M059J (cell line): ENCODE results near the gene ANKRD55. TPM values are rescaled to one million over a fixed set of nuclear protein-coding genes. Genes with fewer than 3 reads are reported as not detected.
"Not testable (repeated sequence)": the region's sequence is repeated elsewhere in the genome, so short reads cannot be mapped to it uniquely, and the experiment has no call there.

Source experiments
- DNase-seq: peaks from one replicate; pipeline ENCODE4 v3.0.0-alpha.2; 2012; ENCODE audit warnings: low read depth
- total RNA-seq: library from RNA; depleted of rRNA; stranded (reverse); fragments of >200 nt; shearing (Covaris generic); gene quantifications from 2 replicates; pipeline ENCODE4 v1.2.3, GENCODE V29; 2014

ANKRD55 gene
- total RNA-seq, 1 experiment from 2014 or later: 0.17 TPM

- DNase-seq: peak; percentile 70
Measured at GRCh38 chr5:56145106-56145505, 88.0 kb downstream of the ANKRD55 start.

- DNase-seq: no peak
Measured at GRCh38 chr5:56144211-56144610, 88.9 kb downstream of the ANKRD55 start.

- no peak for DNase-seq
Measured at GRCh38 chr5:56143373-56143714, 89.8 kb downstream of the ANKRD55 start.

- DNase-seq: peak; percentile 89
Measured at GRCh38 chr5:56142614-56143372, 90.3 kb downstream of the ANKRD55 start.

- no peak for DNase-seq
Measured at GRCh38 chr5:56142233-56142613, 90.9 kb downstream of the ANKRD55 start.

- DNase-seq: no peak
Measured at GRCh38 chr5:56140073-56140472, 93.1 kb downstream of the ANKRD55 start.

GRCh38 chr5:56130664-56131063, 102.5 kb downstream of the ANKRD55 start:
- no peak for DNase-seq

- no peak for DNase-seq
Measured at GRCh38 chr5:56129288-56129687, 103.8 kb downstream of the ANKRD55 start.

- no peak for DNase-seq
Measured at GRCh38 chr5:56128113-56128512, 105.0 kb downstream of the ANKRD55 start.

GRCh38 chr5:56126487-56127179, 106.5 kb downstream of the ANKRD55 start:
- peak; percentile 59 for DNase-seq

- peak; percentile 99 for DNase-seq
Measured at GRCh38 chr5:56123531-56124243, 109.4 kb downstream of the ANKRD55 start.

GRCh38 chr5:56122360-56122985, 110.7 kb downstream of the ANKRD55 start:
- DNase-seq: not testable (repeated sequence)

- DNase-seq: no peak
Measured at GRCh38 chr5:56119050-56119449, 114.1 kb downstream of the ANKRD55 start.

- no peak for DNase-seq
Measured at GRCh38 chr5:56116599-56117141, 116.5 kb downstream of the ANKRD55 start.

GRCh38 chr5:56115589-56115988, 117.5 kb downstream of the ANKRD55 start:
- no peak for DNase-seq

GRCh38 chr5:56112526-56113121, 120.5 kb downstream of the ANKRD55 start:
- DNase-seq: peak; percentile 99

- DNase-seq: no peak
Measured at GRCh38 chr5:56111404-56111781, 121.7 kb downstream of the ANKRD55 start.

- no peak for DNase-seq
Measured at GRCh38 chr5:56110646-56111403, 122.3 kb downstream of the ANKRD55 start.

GRCh38 chr5:56108246-56108645, 124.9 kb downstream of the ANKRD55 start:
- no peak for DNase-seq

GRCh38 chr5:56106837-56107236, 126.3 kb downstream of the ANKRD55 start:
- no peak for DNase-seq
